ENCODE measurements around the gene CYB561A3. TPM values are rescaled to one million over a fixed set of nuclear protein-coding genes. Genes with fewer than 3 reads are reported as not detected.

Gene CYB561A3
- total and polyA plus RNA-seq, 2 of the 13 experiments (the other 11 are each of a cell fraction or from before 2014, with no cell fraction given): 11.4 to 14.9 TPM

- no peak for TF ChIP-seq AHDC1 (CRISPR knock-in tag; IDR thresholded peaks at IDR 0.05; ENCODE audit: borderline replicate concordance)
- peak; percentile 87 to 92 for TF ChIP-seq POLR2A (IDR thresholded peaks at IDR 0.05; ENCODE audit: insufficient read depth in 1 of 2, low read depth in 2 of 2, low read length in 2 of 2)
- no peak for TF ChIP-seq LCORL (IDR thresholded peaks at IDR 0.05)
- peak; percentile 74 for TF ChIP-seq LCORL (CRISPR knock-in tag; IDR thresholded peaks at IDR 0.05)
- TF ChIP-seq MAFF (IDR thresholded peaks at IDR 0.05; ENCODE audit: low read depth, low read length): no peak
- peak; percentile 86; the same call in 1 of the 2 replicates for TF ChIP-seq ZNF235 (CRISPR knock-in tag; IDR thresholded peaks at IDR 0.05; ENCODE audit: borderline replicate concordance)
- TF ChIP-seq CREM (IDR thresholded peaks at IDR 0.05): peak; percentile 78
- no peak for TF ChIP-seq CREM (CRISPR knock-in tag; IDR thresholded peaks at IDR 0.05)
- peak; percentile 98 for TF ChIP-seq DR1 (CRISPR knock-in tag; IDR thresholded peaks at IDR 0.05)
- TF ChIP-seq POLR2AphosphoS5 (IDR thresholded peaks at IDR 0.05; ENCODE audit: low read depth, low read length): peak; percentile 80
- no peak for TF ChIP-seq SSRP1 (CRISPR knock-in tag; IDR thresholded peaks at IDR 0.05)
- TF ChIP-seq DZIP1 (CRISPR knock-in tag; IDR thresholded peaks at IDR 0.05): 0 out of 2 replicates have a peak, but pooled peaks have one; percentile 31
- 0 out of 2 replicates have a peak, but pooled peaks have one; percentile 76 for TF ChIP-seq ZNF558 (CRISPR knock-in tag; IDR thresholded peaks at IDR 0.05; ENCODE audit: borderline replicate concordance)
- TF ChIP-seq ZNF138 (CRISPR knock-in tag; IDR thresholded peaks at IDR 0.05; ENCODE audit: low read depth): peak; percentile 77
- no peak for TF ChIP-seq ZBTB49 (CRISPR knock-in tag; IDR thresholded peaks at IDR 0.05; ENCODE audit: borderline replicate concordance)
- peak; percentile 92 for TF ChIP-seq ZNF143 (CRISPR knock-in tag; IDR thresholded peaks at IDR 0.05)
- TF ChIP-seq ZNF292 (CRISPR knock-in tag; IDR thresholded peaks at IDR 0.05; ENCODE audit: borderline replicate concordance, low read depth): no peak
- peak; percentile 59; the same call in 1 of the 2 replicates for TF ChIP-seq ARHGAP35 (CRISPR knock-in tag; IDR thresholded peaks at IDR 0.05; ENCODE audit: borderline replicate concordance)
- TF ChIP-seq GPN1 (CRISPR knock-in tag; IDR thresholded peaks at IDR 0.05; ENCODE audit: borderline replicate concordance): no peak
- no peak for TF ChIP-seq TMF1 (CRISPR knock-in tag; IDR thresholded peaks at IDR 0.05; ENCODE audit: low read depth)
Observed at GRCh38 chr11:61361741-61362541, at the start of gene CYB561A3, which contains the start of gene TMEM138 (continued).

All from HepG2 (cell line).